Psoas muscle (tissue), 8 donors: Measurements from ENCODE around the gene SMARCA1. TPM values are rescaled to one million over a fixed set of nuclear protein-coding genes. Genes with fewer than 3 reads are reported as not detected.

Experiments
- ATAC-seq, 4 donors: fragments of 200-7000 bp; cut with Tn5 transposase; one replicate each; pipeline ENCODE4 v1.9.1; 2020; ENCODE audit warnings: moderate library complexity in 3 of 4, mild to moderate bottlenecking in 2 of 4
- DNase-seq, 2 donors: peaks; one replicate each; pipeline ENCODE4 v3.0.0-alpha.2; 2020
- H3K27ac ChIP-seq: fragments of 200-600 bp; one replicate; pipeline ENCODE4 v1.8.0; 2022
- H3K27me3 ChIP-seq, 3 donors: fragments of 200-600 bp in 1 of 3; one replicate each; pipeline versions ENCODE4 v1.6.1 to v1.8.0; 2013 to 2022; ENCODE audit warnings: low read length in 2 of 3, mild to moderate bottlenecking in 2 of 3, moderate library complexity in 1 of 3; ENCODE audit not compliant: insufficient read depth in 3 of 3
- H3K36me3 ChIP-seq, 2 donors: fragments of 200-600 bp in 1 of 2; one replicate each; pipeline versions ENCODE4 v1.6.1 to v1.8.0; 2013 to 2022; ENCODE audit warnings: low read depth in 1 of 2, mild to moderate bottlenecking in 1 of 2, moderate library complexity in 1 of 2; ENCODE audit not compliant: insufficient read depth in 1 of 2
- H3K4me1 ChIP-seq: fragments of 200-600 bp; one replicate; pipeline ENCODE4 v1.8.0; 2022
- H3K4me3 ChIP-seq: fragments of 200-600 bp; one replicate; pipeline ENCODE4 v1.8.0; 2022; ENCODE audit warnings: mild to moderate bottlenecking
- H3K9me3 ChIP-seq: fragments of 200-600 bp; one replicate; pipeline ENCODE4 v1.8.0; 2022
- WGBS, 3 donors: extraction: QIAGEN DNeasy Blood & Tissue Kit; methylation state at CpG; one replicate each; pipeline versions ENCODE4 v1.1.6 to v1.1.7; 2013; 5-methylcytosine and 5-hydroxymethylcytosine counted together
- intact Hi-C, 2 donors: fragments of 100-400 bp; cut with DNase I; formaldehyde crosslinking; loops; one replicate each; pipeline versions ENCODE4 v1.11.0 to v1.14.2; 2022
- polyA plus RNA-seq, 3 donors: library from polyadenylated mRNA; stranded (reverse); fragments of 200-250 nt; gene quantifications; one replicate each; pipeline ENCODE4 v1.2.3, GENCODE V29; 2013
- total RNA-seq, 4 donors: library from RNA; stranded (reverse); fragmentation: NEBNext Ultra II Directional in 2 of 4; extraction: Animal tissue kit (Norgen Biotek cat#: 25700) in 2 of 4; gene quantifications; one replicate each; pipeline versions ENCODE4 v1.2.1 to v1.2.4, GENCODE V29; 2021 to 2023
- TF ChIP-seq, protein P1 (sequence below): fragments of 200-600 bp; IDR thresholded peaks from one replicate; pipeline ENCODE4 v1.8.0; 2022; ENCODE audit warnings: antibody characterized with exemption
- donor health status: healthy with polysubstance abuse.
- donor health status: DM: no; HTN: no; CAD: no; lungs with moderate emphysema.
- donor health status: Bipolar disorder and iron deficiency.
- donor health status: healthy.
- donor health status: DM: yes; HTN: yes; CAD: no.
- donor health status: DM: no; HTN: no; CAD: no.
- donor health status: DM: no; HTN: no; CAD: no.
- donor health status: DM: yes; HTN: yes; CAD: no.

The SMARCA1 gene
- total and polyA plus RNA-seq, 7 donors = 8.5 to 29.3 (median 14.2) TPM

DNA sequence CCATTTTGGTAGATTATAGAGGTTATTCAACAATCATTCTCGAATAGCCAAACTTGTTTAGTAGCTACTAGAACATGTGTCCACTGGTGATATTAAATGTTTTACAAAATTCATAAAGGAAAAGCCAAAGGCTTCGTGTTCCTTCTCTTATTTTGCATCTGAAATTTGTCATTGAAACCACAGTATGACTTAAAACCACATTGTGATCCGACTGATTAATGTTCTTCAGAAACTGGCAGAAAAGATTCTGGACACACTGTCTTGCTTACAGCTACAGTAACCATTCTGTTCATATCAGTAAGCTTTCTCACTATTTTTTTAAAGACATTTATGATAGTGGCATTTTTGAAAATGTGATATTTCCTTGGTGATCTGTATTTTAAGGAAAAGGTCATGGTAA lies 2.6 kb upstream of the SMARCA1 start:
- Histone ChIP-seq H3K9me3 (no peaks in the 10 kb centered on the region), H3K36me3 (no peaks in the 10 kb centered on the region), H3K27ac (no peak overlapping the region), H3K4me3 (no peak overlapping the region), H3K4me1 (no peaks in the 10 kb centered on the region), H3K27me3 (no peaks in the 10 kb centered on the region)
- DNase-seq (no peak), ATAC-seq (no peak)
- intact Hi-C loops = no loop called here
- WGBS, 3 donors = 51 to 62% (median 52%) methylated on average over 3 of the region's 3 CpGs
- TF ChIP-seq, protein P1, sequence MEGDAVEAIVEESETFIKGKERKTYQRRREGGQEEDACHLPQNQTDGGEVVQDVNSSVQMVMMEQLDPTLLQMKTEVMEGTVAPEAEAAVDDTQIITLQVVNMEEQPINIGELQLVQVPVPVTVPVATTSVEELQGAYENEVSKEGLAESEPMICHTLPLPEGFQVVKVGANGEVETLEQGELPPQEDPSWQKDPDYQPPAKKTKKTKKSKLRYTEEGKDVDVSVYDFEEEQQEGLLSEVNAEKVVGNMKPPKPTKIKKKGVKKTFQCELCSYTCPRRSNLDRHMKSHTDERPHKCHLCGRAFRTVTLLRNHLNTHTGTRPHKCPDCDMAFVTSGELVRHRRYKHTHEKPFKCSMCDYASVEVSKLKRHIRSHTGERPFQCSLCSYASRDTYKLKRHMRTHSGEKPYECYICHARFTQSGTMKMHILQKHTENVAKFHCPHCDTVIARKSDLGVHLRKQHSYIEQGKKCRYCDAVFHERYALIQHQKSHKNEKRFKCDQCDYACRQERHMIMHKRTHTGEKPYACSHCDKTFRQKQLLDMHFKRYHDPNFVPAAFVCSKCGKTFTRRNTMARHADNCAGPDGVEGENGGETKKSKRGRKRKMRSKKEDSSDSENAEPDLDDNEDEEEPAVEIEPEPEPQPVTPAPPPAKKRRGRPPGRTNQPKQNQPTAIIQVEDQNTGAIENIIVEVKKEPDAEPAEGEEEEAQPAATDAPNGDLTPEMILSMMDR = no peak

DNA sequence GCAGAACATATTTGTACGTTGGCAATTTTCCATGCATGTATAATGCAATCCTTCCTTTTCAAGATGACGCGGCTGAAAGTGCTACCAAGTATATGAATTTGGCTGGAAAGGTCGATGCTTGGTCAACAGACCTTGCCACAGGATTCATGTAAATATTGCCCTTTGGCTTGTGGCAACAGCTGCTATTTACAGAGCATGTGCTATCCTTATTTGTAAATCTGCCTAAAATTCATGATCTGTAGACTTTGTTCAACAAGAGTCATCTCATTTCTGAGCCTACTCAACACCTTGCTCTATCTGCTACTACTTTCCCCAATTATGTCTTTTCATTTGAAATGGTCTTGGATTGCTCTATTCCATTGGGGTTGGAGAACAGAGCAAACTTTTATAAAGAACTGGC lies 1.9 kb upstream of the SMARCA1 start:
- TF ChIP-seq, protein P1 = no peak
- H3K4me1 ChIP-seq = no peaks in the 10 kb centered on the region
- intact Hi-C loops = no loop called here
- H3K36me3 ChIP-seq = no peaks in the 10 kb centered on the region
- H3K9me3 ChIP-seq = no peaks in the 10 kb centered on the region
- H3K27ac ChIP-seq = no peak overlapping the region
- no peak for DNase-seq
- no peak for ATAC-seq
- no peak overlapping the region for H3K4me3 ChIP-seq
- 37 to 47% (median 43%) methylated on average over 4 of the region's 4 CpGs for whole genome bisulfite sequencing, 3 donors
- H3K27me3 ChIP-seq = no peaks in the 10 kb centered on the region

DNA sequence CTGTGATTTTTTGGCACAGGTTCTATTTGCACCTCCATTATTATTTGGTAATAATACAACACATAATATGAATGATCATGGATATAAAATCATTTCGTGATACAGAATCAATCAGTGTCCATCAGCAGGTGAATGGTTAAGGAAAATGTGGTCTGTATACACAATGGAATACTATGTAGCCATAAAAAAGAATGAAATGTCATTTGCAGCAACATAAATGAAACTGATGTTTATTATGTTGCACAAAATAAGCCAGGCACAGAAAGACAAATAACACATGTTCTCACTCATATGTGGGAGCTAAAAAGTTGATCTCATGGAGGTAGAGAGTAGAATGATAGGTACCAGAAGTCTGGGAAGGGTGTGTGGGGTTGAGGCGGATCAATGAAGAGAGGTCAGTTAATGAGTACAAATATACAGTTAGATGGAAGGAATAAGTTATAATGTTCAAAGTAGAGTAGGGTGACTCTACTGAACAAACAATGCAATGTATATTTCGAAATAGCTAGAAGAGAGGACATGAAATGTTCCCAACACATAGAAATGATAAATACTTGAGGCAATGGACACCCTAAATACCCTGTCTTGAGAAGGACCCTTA lies 1.1 kb upstream of the SMARCA1 start:
- Histone ChIP-seq H3K9me3 (no peaks in the 10 kb centered on the region), H3K36me3 (no peaks in the 10 kb centered on the region), H3K4me3 (no peak overlapping the region), H3K27me3 (no peaks in the 10 kb centered on the region), H3K27ac (no peak overlapping the region), H3K4me1 (no peaks in the 10 kb centered on the region)
- no peak for DNase-seq
- ATAC-seq = no peak
- TF ChIP-seq, protein P1 = no peak
- intact Hi-C loops = no loop called here
- WGBS, 3 donors = 78 to 93% (median 90%) methylated on average over 3 of the region's 3 CpGs

DNA sequence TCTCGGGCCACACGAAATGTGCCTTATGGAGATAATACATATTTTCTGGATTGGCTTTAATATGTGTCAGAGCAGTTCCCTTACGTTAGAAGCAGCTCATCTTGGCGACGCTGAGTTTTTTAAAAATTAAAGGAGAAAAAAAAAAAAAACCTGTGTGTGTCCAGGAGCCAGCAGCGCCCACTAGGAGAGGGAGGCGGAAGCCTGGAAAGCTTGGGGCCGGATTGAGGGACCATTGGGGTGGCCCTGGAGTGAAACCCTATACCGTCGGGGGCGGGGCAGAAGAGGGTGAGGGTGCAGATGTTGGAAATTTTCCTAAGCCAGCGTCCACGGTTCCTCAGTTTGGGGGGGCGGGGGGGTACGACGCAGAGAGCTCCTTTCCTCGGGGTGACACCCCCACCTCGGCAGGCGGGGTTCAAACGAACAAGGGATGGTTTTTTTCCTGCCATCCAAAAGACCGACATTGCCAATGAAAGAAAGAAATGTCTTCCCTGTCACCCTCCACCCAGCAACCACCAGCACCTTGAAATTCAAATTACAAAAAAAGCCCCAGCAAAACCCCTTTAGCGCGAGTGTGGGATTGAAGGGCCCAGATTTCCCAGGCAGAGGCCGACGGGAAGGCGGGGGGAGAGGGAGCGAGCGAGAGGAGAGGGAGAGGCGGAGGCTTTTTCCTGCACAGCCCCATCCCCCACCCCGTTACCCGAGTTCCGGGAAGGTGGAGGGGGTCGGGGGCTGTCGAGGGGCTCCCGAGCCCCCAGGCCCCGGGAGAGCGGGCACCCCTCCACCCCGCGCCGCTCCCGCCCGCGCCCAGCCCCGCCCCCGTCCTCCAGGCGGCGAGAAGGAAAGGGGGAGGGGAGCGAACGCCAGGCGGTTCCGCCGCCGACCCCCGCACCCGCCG lies 859 bp downstream of the SMARCA1 start:
- Histone ChIP-seq H3K27ac (peak overlapping the region; percentile 80), H3K4me3 (peak overlapping the region; percentile 81), H3K36me3 (no peaks in the 10 kb centered on the region), H3K27me3 (no peaks in the 10 kb centered on the region), H3K4me1 (no peaks in the 10 kb centered on the region), H3K9me3 (no peaks in the 10 kb centered on the region)
- DNase-seq (peak; percentile 41 to 68), ATAC-seq (peak; percentile 66 to 85 (median 74))
- intact Hi-C loops = no loop called here
- TF ChIP-seq, protein P1 = no peak
- 1 to 28% (median 6%) methylated on average over 10 to 40 of the region's 56 CpGs for WGBS, 3 donors
